ENCODE data around the gene EYS. TPM values are rescaled to one million over a fixed set of nuclear protein-coding genes. Genes with fewer than 3 reads are reported as not detected.

Gene EYS
- total RNA-seq, 2 experiments from 2014 or later: not detected

DNA sequence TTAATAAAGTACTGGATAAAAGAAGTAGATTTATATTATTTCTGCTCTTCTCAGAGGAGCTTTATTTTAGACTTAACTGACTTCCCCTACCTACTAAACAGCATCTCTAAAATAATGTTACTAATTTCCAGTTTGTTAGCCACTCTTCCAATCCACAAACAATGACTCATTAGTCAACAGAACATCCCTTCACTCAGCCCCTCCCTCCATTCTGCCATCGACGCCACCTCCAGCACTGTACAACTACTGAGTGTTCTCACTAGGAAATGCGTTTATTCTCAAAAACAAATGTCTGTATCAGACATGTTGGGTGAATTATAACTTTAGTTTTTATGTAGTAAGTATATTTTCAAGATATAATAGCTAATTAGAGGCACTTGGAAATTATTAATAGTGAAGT, 427.0 kb downstream of the EYS start:
- H3K4me1 Mint-ChIP-seq: no peaks in the 10 kb centered on the region
- intact Hi-C loops (cut with DNase I, micrococcal nuclease): no loop called here
- no peaks in the 10 kb centered on the region for H3K36me3 Mint-ChIP-seq (ENCODE audit: low read depth)
- no peak overlapping the region for H3K27ac Mint-ChIP-seq
- no peaks in the 10 kb centered on the region for H3K27me3 Mint-ChIP-seq
- peaks cover 18% of the 10 kb centered on the region for H3K9me3 Mint-ChIP-seq (ENCODE audit: low read depth)
- no peak for DNase-seq
- H3K4me3 Mint-ChIP-seq: no peak overlapping the region
- POLR2A ChIA-PET: no interaction called here
- ATAC-seq: no peak
- CTCF ChIA-PET: no interaction called here

DNA sequence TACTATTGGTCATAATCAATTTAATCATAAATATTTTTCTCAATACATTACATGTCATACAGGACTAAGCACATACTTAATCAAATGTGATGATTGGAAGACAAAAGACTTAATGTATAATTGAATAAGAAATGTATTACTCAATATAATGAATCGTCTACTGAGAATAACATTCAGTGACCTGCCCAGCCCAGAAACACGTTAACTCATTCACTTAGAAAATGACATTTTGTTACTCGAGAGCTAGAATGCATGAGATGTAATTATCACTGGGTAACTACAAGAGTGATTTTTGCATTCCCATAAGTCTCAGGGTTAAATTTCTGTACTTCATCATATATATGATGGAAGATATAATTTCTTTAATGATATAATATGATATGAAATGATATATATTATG, 444.8 kb downstream of the EYS start:
- intact Hi-C loops (cut with DNase I, micrococcal nuclease): no loop called here
- H3K27me3 Mint-ChIP-seq: no peaks in the 10 kb centered on the region
- ChIA-PET POLR2A (no interaction called here), CTCF (no interaction called here)
- no peak overlapping the region for H3K27ac Mint-ChIP-seq
- H3K4me3 Mint-ChIP-seq: no peak overlapping the region
- no peaks in the 10 kb centered on the region for H3K36me3 Mint-ChIP-seq (ENCODE audit: low read depth)
- DNase-seq (no peak), ATAC-seq (no peak)
- H3K4me1 Mint-ChIP-seq: no peaks in the 10 kb centered on the region
- H3K9me3 Mint-ChIP-seq (ENCODE audit: low read depth): peaks cover 5% of the 10 kb centered on the region

DNA sequence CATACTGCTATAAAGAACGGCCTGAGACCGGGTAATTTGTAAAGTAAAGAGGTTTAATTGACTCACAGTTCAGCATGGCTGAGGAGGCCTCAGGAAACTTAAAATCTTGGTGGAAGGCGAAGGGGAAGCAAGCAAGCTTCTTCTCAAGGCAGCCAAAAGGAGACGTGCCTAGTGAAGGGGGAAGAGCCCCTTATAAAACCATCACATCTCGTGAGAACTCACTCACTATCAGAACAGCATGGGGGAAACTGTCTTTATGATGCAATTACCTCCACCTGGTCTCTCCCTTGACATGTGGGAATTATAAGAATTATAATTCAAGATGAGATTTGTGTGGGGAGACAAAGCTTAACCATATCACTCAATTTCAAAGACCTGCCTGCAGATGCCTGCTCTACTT, 447.0 kb downstream of the EYS start:
- ChIA-PET POLR2A (no interaction called here), CTCF (no interaction called here)
- DNase-seq (no peak), ATAC-seq (no peak)
- Mint-ChIP-seq H3K9me3 (ENCODE audit: low read depth) (peaks cover 5% of the 10 kb centered on the region), H3K36me3 (ENCODE audit: low read depth) (no peaks in the 10 kb centered on the region), H3K27me3 (no peaks in the 10 kb centered on the region), H3K27ac (no peak overlapping the region), H3K4me1 (no peaks in the 10 kb centered on the region), H3K4me3 (no peak overlapping the region)
- intact Hi-C loops (cut with DNase I, micrococcal nuclease): no loop called here

DNA sequence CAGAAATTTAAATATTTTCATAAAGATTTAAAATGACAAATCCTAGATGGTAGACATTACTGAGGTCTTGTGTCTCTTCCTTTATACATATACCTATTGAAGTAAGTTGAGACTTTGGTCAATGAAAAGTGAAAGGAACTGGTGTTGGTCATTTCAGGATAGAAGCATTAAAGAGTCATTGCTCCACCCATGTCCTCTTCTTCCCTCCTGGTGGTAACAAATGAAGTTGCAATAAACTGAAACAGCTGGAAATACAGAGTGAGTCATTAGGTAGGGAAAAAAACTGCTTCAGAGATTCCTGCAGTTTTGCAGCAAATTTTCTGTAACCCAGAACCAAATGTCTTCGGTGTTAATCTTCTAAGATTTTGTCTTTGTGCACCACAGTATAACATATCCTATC, 448.0 kb downstream of the EYS start:
- Mint-ChIP-seq H3K27ac (no peak overlapping the region), H3K27me3 (no peaks in the 10 kb centered on the region), H3K36me3 (ENCODE audit: low read depth) (no peaks in the 10 kb centered on the region), H3K9me3 (ENCODE audit: low read depth) (peaks cover 5% of the 10 kb centered on the region), H3K4me3 (no peak overlapping the region), H3K4me1 (no peaks in the 10 kb centered on the region)
- ChIA-PET CTCF (no interaction called here), POLR2A (no interaction called here)
- DNase-seq: no peak
- no peak for ATAC-seq
- intact Hi-C loops (cut with DNase I, micrococcal nuclease): no loop called here

DNA sequence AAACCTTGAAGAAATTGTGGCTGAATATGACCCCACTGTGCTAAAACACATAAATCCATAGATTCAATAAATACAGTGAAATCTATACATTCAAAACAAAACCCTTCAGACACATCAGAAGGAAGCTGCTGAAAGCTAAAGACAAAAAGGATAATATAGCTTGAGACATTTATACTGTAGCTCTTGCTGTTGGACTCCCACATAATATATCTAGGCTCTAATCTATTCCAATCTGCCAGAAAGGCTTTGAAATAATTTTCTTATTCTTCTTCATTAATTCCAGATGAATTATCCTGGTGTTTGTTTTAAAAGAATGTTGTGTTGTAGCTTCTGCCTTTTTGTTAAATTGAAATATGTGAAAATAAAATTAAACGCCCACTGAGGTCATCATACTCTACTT, 454.0 kb downstream of the EYS start:
- ATAC-seq (no peak), DNase-seq (no peak)
- H3K9me3 Mint-ChIP-seq (ENCODE audit: low read depth): peaks cover 7% of the 10 kb centered on the region
- H3K4me1 Mint-ChIP-seq: no peaks in the 10 kb centered on the region
- intact Hi-C loops (cut with DNase I, micrococcal nuclease): no loop called here
- H3K36me3 Mint-ChIP-seq (ENCODE audit: low read depth): no peaks in the 10 kb centered on the region
- ChIA-PET POLR2A (interaction anchor here (0.6 kb wide), 1 partner anchor 1862 kb away, joined by 3 read pairs; no protein-coding TSS in a partner anchor), CTCF (no interaction called here)
- no peaks in the 10 kb centered on the region for H3K27me3 Mint-ChIP-seq
- no peak overlapping the region for H3K4me3 Mint-ChIP-seq
- no peak overlapping the region for H3K27ac Mint-ChIP-seq

DNA sequence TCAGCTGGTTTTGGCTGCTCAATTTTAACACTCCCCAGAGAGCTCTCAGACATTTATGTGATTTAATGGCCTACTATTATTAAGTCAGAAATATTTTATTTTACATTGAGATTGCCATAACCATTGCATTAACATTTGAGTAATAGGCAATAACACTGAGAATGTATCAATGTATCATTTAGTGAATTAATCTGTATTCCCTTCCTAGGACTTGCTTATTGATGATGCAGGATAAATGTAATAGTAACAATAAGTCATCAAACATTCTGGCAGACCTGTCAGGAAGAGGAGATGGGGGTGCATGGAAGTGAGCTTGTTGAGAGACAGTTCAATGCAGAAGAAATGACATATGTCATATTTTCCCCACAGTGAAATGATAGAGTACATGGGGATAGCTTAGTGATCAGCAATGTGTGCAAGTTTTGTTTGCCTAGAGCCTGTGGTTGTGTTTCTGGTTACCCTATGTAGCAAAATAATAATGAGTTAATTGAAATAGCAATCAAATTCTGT, 458.9 kb downstream of the EYS start:
- ChIA-PET CTCF (no interaction called here), POLR2A (no interaction called here)
- no peaks in the 10 kb centered on the region for H3K36me3 Mint-ChIP-seq (ENCODE audit: low read depth)
- peaks cover 8% of the 10 kb centered on the region for H3K9me3 Mint-ChIP-seq (ENCODE audit: low read depth)
- H3K27me3 Mint-ChIP-seq: no peaks in the 10 kb centered on the region
- ATAC-seq (no peak), DNase-seq (no peak)
- H3K27ac Mint-ChIP-seq: no peak overlapping the region
- no peak overlapping the region for H3K4me3 Mint-ChIP-seq
- intact Hi-C loops (cut with DNase I, micrococcal nuclease): no loop called here
- no peaks in the 10 kb centered on the region for H3K4me1 Mint-ChIP-seq

DNA sequence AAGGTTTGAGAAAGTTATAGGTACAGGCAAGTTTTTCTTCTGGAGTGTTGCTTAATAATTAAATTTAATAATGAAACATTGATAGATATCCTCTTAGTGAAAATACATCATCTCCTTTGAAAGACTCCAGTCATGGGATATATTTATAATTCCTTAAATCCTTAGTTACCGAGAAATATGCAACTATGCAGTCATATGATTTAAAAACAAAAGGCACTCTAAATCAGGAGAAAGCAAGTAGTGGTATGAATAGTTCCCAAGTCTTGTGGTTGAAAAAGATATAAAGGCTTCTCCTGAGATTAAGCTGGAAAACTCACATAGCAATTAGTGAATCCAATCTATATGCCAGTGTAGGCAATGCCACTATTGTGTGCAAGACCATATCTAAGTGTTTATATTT, 475.4 kb downstream of the EYS start:
- POLR2A ChIA-PET: no interaction called here
- CTCF ChIA-PET: no interaction called here
- Mint-ChIP-seq H3K27me3 (no peaks in the 10 kb centered on the region), H3K27ac (no peak overlapping the region), H3K4me1 (no peaks in the 10 kb centered on the region), H3K36me3 (ENCODE audit: low read depth) (no peaks in the 10 kb centered on the region), H3K4me3 (no peak overlapping the region), H3K9me3 (ENCODE audit: low read depth) (peaks cover 7% of the 10 kb centered on the region)
- no peak for DNase-seq
- ATAC-seq: no peak
- intact Hi-C loops (cut with DNase I, micrococcal nuclease): no loop called here

DNA sequence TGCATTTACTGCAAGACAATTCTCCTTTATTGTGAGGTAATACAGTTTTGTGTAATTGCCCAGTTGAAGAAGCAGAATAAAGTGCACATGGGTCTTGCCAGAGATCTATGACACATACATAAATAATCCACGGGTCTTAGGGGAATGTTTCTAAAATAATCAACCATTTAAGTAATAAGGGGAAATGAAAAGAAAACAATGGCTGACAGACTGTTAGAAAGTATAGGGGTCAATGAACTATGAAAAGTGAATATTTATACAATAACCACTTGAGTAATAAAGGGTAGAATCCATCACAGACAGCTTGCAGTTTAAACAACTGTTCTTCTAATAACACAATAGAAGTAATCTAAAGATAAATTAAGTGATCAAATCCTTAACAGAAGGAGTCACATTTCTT, 477.2 kb downstream of the EYS start:
- Mint-ChIP-seq H3K4me3 (no peak overlapping the region), H3K27me3 (no peaks in the 10 kb centered on the region)
- POLR2A ChIA-PET: no interaction called here

DNA sequence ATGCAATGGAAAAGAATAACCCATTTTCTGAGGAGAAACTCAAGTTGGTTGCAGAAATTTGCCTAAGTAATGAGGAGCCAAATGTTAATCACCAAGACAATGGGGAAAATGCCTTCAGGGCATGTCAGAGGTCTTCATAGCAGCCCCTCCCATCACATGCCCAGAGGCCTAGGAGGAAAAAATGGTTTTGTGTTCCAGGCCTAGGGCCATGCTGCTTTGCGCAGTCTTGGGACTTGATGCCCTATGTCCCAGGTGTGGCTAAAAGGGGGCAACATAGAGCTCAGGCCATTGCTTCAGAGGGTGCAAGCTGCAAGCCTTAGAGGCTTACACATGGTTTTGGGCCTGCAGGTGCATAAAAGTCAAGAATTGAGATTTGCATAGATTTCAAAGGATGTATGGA, 485.9 kb downstream of the EYS start:
- ATAC-seq (no peak), DNase-seq (no peak)
- H3K27ac Mint-ChIP-seq: no peak overlapping the region
- POLR2A ChIA-PET: no interaction called here
- no peak overlapping the region for H3K4me3 Mint-ChIP-seq
- intact Hi-C loops (cut with DNase I, micrococcal nuclease): no loop called here
- CTCF ChIA-PET: no interaction called here
- peaks cover 19% of the 10 kb centered on the region for H3K9me3 Mint-ChIP-seq (ENCODE audit: low read depth)
- no peaks in the 10 kb centered on the region for H3K4me1 Mint-ChIP-seq
- no peaks in the 10 kb centered on the region for H3K27me3 Mint-ChIP-seq
- no peaks in the 10 kb centered on the region for H3K36me3 Mint-ChIP-seq (ENCODE audit: low read depth)

More for the DNA sequence above, 477.2 kb downstream of the EYS start:
- Mint-ChIP-seq H3K27ac (no peak overlapping the region), H3K4me1 (no peaks in the 10 kb centered on the region), H3K9me3 (ENCODE audit: low read depth) (peaks cover 7% of the 10 kb centered on the region), H3K36me3 (ENCODE audit: low read depth) (no peaks in the 10 kb centered on the region)
- ATAC-seq (no peak), DNase-seq (no peak)
- intact Hi-C loops (cut with DNase I, micrococcal nuclease): no loop called here
- CTCF ChIA-PET: no interaction called here

DNA sequence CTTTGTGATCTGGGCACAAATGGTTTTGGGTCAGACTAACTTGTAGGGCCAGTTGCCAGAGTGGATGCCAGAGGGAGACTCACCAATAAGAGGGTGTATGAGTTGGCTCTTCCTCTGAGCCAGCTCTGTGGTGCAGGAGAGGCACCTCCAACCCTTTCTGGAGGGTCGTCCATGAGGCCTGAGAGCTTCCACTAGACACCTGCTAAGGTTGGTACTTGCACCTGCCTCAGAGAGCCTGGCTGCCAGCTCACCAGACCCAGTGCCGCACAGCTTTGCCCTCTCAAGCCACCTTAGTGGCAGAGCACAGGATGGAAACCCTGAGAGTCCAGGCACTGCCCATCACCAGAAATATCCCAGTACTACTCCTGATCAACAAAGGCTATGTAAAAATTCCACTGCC, 504.3 kb downstream of the EYS start:
- Mint-ChIP-seq H3K9me3 (ENCODE audit: low read depth) (peaks cover 16% of the 10 kb centered on the region), H3K27ac (no peak overlapping the region), H3K4me1 (no peaks in the 10 kb centered on the region), H3K36me3 (ENCODE audit: low read depth) (no peaks in the 10 kb centered on the region), H3K27me3 (no peaks in the 10 kb centered on the region), H3K4me3 (no peak overlapping the region)
- ChIA-PET POLR2A (no interaction called here), CTCF (no interaction called here)
- intact Hi-C loops (cut with DNase I, micrococcal nuclease): no loop called here
- ATAC-seq (no peak), DNase-seq (no peak)

DNA sequence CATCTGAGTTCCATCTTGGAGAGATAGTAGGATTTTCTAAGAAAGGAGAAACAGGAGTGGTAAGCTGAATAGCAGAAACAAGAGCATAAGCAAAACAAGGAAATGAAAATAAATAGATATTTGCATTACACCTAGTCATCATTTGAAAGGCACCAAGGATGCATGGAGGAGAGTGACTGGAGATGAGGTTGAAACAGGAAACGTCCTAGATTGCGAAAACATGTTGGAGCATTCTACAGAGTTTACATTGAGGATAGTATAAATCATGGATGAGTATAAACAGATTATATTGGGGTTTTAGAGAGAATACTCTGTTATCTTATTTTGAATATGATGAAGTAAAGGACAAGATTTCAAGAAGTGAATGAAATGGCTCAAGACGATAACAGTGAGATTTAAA, 507.3 kb downstream of the EYS start:
- CTCF ChIA-PET: no interaction called here
- Mint-ChIP-seq H3K27ac (no peak overlapping the region), H3K4me1 (no peaks in the 10 kb centered on the region), H3K27me3 (no peaks in the 10 kb centered on the region), H3K36me3 (ENCODE audit: low read depth) (no peaks in the 10 kb centered on the region), H3K9me3 (ENCODE audit: low read depth) (peaks cover 15% of the 10 kb centered on the region), H3K4me3 (no peak overlapping the region)
- POLR2A ChIA-PET: no interaction called here
- no peak for DNase-seq
- ATAC-seq: no peak
- intact Hi-C loops (cut with DNase I, micrococcal nuclease): no loop called here

DNA sequence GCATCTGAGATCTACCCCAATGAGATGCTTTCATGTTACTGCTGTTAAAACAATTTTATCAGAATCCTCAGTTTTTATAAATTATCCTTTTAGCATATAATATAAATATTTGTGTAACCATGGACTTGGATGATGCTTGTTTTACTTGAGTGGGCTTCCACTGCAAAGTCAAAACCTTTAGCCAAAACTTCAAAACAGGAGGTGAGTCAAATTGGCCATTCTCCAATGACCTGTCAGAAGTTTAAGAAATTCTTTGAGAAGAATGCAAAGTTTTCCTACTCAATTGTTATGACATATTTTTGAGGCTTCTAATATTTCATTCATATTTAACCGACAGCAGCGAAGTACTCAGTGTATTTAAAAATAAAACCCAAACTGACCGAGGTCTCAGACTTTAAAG, 507.9 kb downstream of the EYS start:
- Mint-ChIP-seq H3K27me3 (no peaks in the 10 kb centered on the region), H3K9me3 (ENCODE audit: low read depth) (peaks cover 15% of the 10 kb centered on the region), H3K4me3 (no peak overlapping the region), H3K36me3 (ENCODE audit: low read depth) (no peaks in the 10 kb centered on the region), H3K4me1 (no peaks in the 10 kb centered on the region), H3K27ac (no peak overlapping the region)
- no peak for DNase-seq
- no peak for ATAC-seq
- ChIA-PET CTCF (no interaction called here), POLR2A (no interaction called here)
- intact Hi-C loops (cut with DNase I, micrococcal nuclease): no loop called here

DNA sequence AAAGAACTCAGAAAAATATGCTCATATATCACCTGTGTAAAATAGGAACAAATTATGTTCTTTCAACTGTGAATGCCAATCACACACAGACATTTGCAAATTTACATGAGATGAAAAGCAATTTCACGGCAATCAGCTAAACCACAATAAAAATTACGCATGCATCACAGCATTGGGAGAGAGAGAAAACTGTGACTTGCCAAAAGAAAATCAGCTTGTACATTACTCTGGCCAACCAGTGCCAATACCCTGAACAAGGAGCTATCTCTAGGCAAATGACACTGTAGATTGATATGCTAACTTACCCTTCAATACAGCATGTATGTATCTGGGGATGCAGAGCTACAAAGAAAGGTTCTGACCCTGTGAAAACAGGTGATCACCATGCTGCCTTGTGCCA, 515.6 kb downstream of the EYS start:
- DNase-seq (no peak), ATAC-seq (no peak)
- Mint-ChIP-seq H3K36me3 (ENCODE audit: low read depth) (no peaks in the 10 kb centered on the region), H3K4me3 (no peak overlapping the region), H3K27ac (no peak overlapping the region), H3K27me3 (no peaks in the 10 kb centered on the region), H3K9me3 (ENCODE audit: low read depth) (no peaks in the 10 kb centered on the region), H3K4me1 (no peaks in the 10 kb centered on the region)
- intact Hi-C loops (cut with DNase I, micrococcal nuclease): no loop called here
- ChIA-PET POLR2A (no interaction called here), CTCF (no interaction called here)
